NCI-H2196 (cell line): ENCODE data around the gene PLXNA1.

Experiments
- DNase-seq: peaks from one replicate; lab custom pipeline; 2025; ENCODE audit not compliant: unreplicated experiment; lab: John Stamatoyannopoulos, UW

The PLXNA1 gene

DNA sequence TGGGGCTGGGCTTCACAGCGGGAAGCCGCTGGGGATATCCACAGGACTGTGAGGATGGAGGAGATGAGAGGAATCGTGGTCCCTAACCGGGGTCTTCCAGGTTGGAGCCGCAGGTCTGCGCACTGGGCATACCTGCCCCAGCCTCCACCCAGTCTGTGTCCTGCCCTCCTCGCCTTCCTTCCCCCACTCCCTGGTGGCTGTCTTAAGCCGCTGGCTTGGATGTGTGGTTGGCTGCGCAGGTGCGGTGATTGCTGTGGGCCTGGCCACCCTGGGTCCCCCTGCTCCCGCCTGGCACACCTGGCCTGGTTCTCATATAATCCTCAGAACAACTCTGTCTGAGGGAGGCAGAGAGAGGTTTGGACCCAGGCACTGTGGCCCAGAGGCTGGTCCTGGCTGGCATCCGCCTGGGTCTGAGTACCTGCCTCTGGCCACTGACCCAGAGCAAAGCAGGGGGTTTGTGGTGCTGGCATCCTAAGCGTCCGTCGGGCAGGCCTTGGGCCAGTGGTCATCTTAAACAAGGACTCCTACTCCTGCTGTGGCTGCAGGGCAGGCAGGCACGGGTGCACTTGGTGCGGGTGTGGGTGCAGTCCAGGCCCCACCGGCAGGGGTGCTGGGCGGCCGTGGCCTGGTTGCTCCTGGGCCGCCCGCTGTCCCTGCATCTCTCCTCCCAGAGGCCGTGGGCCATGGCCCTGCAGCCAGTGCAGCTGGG lies 18.7 kb downstream of the PLXNA1 start:
- DNase-seq, result no peak

GRCh38 chr3:127002195-127003174 lies 19.6 kb downstream of the PLXNA1 start:
- no peak for DNase-seq

DNA sequence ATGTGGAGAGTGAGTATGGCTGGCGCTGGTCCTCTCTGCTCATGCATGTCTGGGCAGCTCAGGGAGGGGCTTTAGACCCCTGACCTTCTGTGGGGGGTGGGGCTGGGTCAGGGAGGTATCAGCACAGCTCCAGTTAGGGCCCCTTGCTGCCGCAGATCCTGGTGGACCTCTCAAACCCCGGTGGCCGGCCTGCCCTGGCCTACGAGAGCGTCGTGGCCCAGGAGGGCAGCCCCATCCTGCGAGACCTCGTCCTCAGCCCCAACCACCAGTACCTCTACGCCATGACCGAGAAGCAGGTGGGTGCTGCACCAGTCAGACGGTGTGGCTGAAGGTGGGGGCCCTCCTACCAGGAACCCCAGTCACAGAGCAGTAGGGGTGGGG lies 20.2 kb downstream of the PLXNA1 start:
- DNase-seq, result no peak

GRCh38 chr3:127003601-127004280 lies 20.8 kb downstream of the PLXNA1 start:
- no peak for DNase-seq

DNA sequence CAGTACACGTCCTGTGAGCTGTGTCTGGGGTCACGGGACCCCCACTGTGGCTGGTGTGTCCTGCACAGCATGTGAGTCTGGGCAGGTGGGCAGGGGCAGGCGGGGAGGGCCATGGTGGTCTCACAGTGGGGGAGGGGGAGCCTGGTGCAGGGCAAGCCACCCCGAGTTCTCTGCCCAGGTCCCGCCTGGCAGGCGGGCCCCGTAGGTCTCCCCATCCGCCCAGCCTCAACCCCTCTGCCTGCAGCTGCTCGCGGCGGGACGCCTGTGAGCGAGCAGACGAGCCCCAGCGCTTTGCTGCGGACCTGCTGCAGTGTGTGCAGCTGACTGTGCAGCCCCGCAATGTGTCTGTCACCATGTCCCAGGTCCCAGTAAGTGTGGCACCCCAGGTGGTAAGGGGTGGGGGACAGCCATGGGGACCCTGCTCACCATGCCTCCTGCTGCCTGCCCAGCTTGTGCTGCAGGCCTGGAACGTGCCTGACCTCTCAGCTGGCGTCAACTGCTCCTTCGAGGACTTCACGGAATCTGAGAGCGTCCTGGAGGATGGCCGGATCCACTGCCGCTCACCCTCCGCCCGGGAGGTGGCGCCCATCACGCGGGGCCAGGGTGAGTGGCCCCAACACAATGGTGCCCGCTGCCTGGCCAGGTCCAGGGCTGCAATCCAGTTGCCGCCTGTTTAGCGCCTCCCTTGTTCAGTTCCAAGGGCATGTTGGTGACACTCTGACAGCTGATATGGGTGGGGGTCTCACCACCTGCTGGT lies 21.9 kb downstream of the PLXNA1 start:
- DNase-seq, result no peak

- no peak for DNase-seq
These were observed 23.1 kb downstream of the PLXNA1 start for GRCh38 chr3:127005864-127006500.

DNA sequence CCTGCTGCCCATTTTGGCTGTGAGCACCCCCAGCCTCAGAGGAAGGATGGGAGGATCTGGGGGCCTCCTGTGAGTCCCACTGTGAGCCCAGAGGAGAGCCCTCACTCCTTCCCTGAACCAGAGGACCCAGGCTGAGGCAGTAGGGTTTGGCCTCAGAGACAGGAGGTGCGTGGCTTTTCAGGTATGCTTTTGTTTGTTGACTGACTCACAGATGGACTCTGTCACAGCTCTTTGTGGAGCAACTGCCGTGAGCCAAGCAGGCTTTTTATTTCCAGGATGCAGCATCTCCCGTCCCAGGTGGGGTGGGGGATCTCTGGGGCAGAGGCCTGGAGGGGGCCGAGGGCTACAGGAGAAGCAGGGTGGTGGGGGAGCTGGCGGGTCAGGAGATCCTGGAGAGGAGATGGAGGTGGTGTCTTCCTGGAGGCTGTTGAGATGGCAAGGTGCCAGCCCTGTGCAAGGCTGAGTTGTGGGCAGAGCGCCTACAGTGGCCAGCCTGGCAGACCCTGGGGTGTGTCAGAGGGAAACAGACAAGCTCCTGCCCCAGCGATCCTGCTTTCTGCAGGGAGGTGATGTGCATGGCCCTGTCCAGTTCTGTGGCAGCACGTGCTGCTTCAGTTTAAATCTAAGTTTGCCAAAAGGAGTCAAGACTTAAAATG lies 24.0 kb downstream of the PLXNA1 start:
- peak; percentile 15 for DNase-seq

GRCh38 chr3:127008236-127008635 lies 25.3 kb downstream of the PLXNA1 start:
- no peak for DNase-seq

DNA sequence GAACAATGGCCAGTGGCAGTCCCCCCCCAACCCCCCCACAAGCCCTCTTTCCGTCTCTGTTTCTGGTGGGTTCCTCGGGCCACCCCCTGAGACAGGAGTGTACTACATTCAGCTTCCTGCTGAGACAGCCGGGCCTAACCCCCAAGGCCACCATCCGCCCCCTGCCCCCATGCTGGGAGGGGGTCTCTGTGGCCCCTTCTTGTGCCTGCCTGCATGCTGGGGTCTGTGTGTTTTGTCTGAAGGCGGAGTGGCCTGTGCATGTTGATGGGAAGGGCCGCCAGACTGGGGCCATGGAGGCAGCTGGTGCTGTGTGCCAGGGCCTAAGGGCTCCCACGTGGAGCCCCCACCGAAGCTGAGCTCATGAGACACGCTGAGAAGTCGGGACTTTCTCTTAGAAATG lies 26.6 kb downstream of the PLXNA1 start:
- no peak for DNase-seq

DNA sequence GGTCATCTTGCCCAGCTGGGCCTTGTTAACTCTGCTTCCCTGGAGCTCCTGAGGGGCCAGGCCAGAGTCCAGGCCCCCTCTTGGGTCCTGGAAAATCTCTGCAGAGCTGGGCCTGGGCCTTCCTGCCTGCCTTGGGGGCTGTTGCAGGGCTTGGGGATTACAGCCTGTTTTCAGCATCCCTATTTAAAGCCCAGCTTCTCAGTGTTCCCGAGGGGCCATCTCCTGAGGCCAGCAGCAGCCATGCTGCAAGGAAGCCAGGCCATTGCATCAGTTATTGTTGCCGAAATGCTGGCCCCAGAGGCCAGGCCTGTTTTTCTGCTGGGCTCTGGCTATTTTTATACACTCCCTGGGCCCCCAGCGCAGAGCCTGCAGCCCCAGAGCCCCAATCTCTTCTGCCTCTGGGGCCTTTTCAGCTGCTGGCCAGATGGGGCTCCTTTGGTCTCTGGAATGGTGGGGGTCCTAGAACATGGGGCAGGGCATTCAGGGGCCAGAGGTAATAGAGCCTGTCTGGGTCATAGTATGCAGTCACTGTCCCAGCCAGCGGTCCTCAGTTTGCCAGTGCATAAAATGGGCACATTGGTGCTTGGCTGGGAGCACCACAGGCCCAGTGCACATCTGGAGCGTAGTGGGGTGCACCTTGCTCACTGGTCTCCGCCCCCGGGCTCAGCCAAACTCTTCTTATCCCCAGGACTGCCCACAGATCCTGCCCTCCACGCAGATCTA lies 28.5 kb downstream of the PLXNA1 start:
- no peak for DNase-seq

DNA sequence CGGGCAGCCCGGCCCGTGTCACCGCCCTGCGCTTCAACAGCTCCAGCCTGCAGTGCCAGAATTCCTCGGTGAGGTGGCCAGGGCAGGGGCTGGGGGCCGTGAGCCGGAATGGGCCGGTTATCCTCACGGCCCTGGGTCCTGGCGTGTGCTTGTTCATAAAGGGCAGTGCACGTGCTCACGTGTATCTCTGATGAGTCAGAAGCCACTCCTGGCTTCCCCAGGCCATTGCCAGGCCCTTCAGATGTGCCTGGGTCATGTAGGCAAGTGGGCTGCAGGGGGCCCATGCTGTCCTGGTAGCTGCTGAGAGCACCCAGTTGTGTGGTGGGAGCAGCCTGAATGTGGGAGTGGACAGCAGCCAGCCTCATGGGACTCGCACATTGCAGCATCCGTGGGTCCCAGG lies 29.2 kb downstream of the PLXNA1 start:
- DNase-seq, result no peak

GRCh38 chr3:127013181-127013580 lies 30.3 kb downstream of the PLXNA1 start:
- DNase-seq, result no peak

DNA sequence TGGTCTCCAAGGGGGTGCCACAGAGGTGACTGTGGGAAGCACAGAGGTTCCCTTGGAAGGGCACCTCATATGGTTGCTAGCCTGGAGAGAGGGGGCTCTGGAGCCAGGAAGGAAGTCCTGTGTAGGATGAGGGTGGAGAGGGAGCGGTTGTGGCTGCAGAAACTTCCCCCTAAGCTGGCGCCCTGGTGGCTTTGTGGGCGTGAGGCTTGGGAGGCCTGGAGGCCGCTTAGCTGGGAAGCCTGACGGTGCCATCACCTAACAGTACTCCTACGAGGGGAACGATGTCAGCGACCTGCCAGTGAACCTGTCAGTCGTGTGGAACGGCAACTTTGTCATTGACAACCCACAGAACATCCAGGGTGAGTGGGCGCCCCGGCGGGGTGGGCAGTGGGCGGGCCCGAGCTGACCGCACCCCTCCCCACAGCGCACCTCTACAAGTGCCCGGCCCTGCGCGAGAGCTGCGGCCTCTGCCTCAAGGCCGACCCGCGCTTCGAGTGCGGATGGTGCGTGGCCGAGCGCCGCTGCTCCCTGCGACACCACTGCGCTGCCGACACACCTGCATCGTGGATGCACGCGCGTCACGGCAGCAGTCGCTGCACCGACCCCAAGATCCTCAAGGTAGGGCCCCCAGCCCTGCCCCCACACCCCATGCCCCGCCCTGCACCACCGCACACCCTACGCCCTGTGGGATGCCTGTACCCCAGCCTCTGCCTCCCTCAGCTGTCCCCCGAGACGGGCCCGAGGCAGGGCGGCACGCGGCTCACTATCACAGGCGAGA lies 31.0 kb downstream of the PLXNA1 start:
- DNase-seq, result no peak

DNA sequence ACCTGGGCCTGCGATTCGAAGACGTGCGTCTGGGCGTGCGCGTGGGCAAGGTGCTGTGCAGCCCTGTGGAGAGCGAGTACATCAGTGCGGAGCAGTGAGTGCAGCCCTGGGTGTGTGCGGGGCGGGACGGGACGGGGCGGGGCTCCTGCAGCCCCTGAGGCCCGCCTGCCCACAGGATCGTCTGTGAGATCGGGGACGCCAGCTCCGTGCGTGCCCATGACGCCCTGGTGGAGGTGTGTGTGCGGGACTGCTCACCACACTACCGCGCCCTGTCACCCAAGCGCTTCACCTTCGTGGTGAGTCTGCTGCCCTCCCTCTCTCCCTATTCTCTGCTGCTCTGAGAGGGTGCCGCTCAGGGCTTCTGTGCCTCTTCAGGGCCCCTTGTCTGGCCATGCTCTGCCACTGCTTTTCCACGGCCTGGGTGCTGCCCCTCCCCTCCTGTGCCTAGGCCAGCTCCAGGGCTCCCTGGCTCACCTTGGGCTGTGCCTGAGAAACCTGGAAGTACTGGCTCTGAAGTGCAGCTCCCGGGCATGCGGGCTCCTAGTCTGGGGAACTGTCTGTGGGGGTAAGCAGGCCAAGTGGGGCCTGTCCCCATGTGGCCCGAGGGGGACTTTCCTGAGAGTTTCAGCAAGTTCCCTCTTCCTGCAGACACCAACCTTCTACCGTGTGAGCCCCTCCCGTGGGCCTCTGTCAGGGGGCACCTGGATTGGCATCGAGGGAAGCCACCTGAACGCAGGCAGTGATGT lies 31.8 kb downstream of the PLXNA1 start:
- no peak for DNase-seq

GRCh38 chr3:127015282-127016042 lies 32.5 kb downstream of the PLXNA1 start:
- peak; percentile 35 for DNase-seq

GRCh38 chr3:127016043-127016343 lies 33.1 kb downstream of the PLXNA1 start:
- DNase-seq, result no peak

GRCh38 chr3:127016461-127016860 lies 33.5 kb downstream of the PLXNA1 start:
- DNase-seq, result no peak
